AG10803 (cell line): Measurements from ENCODE around the gene SLC6A16.
"Not testable (repeated sequence)": the region's sequence is repeated elsewhere in the genome, so short reads cannot be mapped to it uniquely, and the experiment has no call there.

Experiments
- DNase-seq: peaks from one replicate; pipeline ENCODE4 v3.0.0; 2010; ENCODE audit warnings: low read depth
- H3K4me3 ChIP-seq: 2 replicates; pipeline ENCODE4 v1.5.1; 2011; ENCODE audit warnings: mild to moderate bottlenecking, low read length, control low read depth
- TF ChIP-seq, protein P1 (sequence below): conservative IDR thresholded peaks from 2 replicates; pipeline ENCODE4 v1.5.1; 2011; ENCODE audit warnings: mild to moderate bottlenecking, low read length, control low read depth, inconsistent platforms

The SLC6A16 gene

DNA sequence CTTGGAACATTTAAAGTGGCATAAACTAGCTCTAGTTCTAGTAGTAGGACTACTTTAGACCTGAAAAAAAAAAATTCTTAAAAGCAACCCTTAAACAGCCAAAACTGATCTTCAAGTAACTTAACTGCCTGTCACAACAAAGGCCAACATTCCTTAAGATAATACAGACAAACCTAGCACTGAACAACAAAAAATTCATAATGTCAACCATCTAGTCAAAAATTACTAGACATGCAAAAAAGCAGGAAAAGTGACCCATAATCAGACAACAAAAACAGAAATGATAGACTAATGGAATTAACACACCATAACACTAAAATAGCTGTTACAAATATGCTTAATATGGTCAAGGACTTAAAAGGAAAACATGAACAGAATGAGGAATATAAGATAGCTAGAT is 6.7 kb downstream of the SLC6A16 start:
- TF ChIP-seq, protein P1, sequence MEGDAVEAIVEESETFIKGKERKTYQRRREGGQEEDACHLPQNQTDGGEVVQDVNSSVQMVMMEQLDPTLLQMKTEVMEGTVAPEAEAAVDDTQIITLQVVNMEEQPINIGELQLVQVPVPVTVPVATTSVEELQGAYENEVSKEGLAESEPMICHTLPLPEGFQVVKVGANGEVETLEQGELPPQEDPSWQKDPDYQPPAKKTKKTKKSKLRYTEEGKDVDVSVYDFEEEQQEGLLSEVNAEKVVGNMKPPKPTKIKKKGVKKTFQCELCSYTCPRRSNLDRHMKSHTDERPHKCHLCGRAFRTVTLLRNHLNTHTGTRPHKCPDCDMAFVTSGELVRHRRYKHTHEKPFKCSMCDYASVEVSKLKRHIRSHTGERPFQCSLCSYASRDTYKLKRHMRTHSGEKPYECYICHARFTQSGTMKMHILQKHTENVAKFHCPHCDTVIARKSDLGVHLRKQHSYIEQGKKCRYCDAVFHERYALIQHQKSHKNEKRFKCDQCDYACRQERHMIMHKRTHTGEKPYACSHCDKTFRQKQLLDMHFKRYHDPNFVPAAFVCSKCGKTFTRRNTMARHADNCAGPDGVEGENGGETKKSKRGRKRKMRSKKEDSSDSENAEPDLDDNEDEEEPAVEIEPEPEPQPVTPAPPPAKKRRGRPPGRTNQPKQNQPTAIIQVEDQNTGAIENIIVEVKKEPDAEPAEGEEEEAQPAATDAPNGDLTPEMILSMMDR, result no peak
- no peak for DNase-seq
- no peak overlapping the region for H3K4me3 ChIP-seq

DNA sequence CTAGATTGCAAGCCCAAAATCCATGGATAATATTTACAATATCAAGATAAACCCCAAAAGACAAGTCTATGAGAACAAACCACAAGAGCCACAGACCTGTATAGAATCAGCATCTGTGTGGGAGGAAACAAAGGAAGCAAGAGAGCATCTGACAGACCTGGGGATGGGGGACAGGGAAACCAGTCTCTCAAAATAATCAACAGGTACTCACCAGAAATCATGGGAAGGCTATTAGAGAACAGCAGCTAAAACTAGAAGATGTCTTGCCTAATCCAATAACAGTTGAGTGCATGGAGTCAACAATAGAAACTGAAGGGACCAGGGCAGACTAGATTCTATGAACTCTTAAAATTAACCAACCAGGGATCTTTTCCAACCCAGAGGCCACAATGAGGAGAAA is 8.7 kb downstream of the SLC6A16 start:
- DNase-seq, result no peak
- no peak overlapping the region for H3K4me3 ChIP-seq
- TF ChIP-seq, protein P1, result no peak

DNA sequence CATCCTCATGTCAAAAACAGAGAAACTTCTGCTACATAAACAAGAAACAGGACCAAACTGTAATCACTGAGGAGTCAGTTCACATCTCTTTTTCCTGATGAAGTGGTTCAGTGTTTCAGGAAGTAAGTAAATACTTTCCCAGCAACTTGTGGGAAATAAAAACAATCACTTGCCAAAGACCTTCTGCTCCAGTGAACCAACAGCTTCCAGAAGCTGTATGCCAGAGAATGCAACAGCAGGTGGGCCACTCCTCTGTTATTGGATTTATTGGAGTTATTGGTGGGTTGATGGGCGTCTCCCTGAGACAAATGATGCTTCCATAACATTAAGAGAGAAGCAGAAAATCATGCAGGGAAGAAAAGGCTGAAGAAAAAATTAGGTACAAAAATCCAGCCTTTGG is 9.9 kb downstream of the SLC6A16 start:
- no peak overlapping the region for H3K4me3 ChIP-seq
- no peak for DNase-seq
- TF ChIP-seq, protein P1, result no peak

DNA sequence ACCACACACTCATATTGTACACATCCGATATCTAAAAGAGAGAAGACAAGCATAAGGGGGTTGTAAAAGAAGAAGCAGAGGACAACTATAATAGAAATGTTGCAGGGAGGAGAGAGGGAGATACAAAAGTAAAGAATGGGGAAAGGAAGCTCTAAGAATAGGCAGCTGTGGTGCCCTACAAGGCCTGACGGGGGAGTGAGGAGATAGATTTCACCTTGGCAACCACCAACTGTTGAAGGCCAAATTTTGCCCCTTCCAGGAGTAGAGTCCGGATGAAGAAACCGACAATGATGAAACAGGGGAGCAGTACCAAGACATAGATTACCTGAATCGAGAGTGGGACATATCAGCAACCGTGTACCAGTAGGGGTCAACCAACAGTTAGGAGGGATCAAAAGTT is 15.9 kb downstream of the SLC6A16 start:
- no peak overlapping the region for H3K4me3 ChIP-seq
- DNase-seq, result no peak
- TF ChIP-seq, protein P1, result no peak

DNA sequence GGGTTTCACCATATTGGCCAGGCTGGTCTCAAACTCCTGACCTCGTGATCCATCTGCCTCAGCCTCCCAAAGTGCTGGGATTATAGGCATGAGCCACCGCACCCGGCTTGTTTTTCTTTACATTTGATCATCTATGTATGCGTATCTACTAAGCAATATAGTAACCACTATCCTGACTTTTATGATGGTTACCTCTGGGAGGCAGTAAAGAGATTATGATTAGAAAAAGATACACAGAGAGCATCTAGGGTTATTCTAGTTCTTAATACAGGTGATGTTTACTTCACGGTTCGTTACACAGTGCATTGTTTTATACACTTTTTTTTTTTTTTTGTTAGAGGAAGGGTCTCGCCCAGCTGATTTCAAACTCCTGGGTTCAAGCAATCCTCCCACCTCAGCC is 18.3 kb downstream of the SLC6A16 start:
- DNase-seq, H3K4me3 ChIP-seq: not testable (repeated sequence)

DNA sequence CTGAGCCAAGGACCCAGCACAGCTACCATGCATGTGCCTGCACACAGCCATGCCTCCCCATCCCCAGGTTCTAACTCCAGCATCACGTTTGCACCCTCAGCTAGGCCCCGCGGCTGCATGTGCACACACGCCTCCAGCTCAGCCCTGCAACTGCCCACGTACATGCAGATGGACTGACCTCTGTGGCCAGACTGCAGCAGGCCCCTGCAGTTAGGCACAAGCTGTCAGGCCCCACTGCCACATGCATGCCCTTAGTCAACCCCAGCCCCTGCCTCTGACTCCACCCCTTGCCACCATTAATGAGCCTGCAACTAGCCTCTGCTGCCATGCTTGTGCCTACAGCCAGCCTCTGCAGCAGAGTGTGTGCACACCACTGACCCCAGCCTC is 23.1 kb downstream of the SLC6A16 start:
- H3K4me3 ChIP-seq, result no peak overlapping the region
- no peak for DNase-seq
- TF ChIP-seq, protein P1, result no peak

DNA sequence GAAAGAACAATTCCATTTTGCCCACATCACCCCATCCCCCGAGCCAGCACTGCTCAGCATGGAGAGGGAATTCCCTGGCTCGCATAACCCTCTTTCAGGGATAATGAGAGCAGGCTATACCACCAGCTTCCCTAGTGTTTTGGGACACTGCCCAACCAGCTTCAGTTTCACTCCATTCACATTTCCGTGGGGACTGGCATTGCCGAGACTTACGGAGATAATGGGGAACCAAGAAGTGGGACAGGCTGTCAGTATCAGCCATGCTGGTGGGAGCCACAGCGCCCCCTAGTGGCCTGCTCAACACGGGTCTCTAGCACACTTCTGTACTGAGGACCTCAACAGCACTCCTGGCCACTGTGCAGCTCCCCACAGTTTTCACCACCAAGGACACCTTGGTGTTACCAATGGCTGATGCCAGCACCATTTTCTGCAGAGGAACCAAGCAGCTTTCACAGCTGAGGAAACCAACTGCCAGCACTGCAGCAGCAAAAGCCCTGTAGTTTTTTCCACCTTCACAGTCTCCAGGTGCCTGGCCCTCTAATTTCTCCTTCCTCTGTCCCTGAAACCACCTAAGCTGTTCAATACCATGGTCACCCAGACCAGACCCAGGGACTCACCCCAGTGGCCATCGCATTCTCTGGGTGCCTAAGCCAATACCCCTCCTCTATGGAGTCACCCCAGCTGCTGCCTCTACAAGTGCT is 23.7 kb downstream of the SLC6A16 start:
- TF ChIP-seq, protein P1, result peak; percentile 80
- DNase-seq, result peak; percentile 39
- H3K4me3 ChIP-seq, result no peak overlapping the region

DNA sequence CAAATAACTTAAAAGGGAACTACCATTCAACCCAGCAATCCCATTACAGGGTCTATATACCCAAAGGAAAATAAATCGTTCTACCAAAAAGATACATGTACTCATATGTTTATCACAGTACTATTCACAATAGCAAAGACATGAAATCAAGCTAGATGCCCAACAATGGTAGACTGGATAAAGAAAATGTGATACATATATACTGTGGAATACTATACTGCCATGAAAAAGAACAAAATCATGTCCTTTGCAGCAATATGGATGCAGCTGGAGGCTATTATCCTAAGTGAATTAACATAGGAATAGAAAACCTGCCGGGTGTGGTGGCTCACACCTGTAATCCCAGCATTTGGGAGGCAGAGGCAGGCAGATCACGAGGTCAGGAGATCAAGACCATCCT is 26.3 kb downstream of the SLC6A16 start:
- not testable (repeated sequence) for DNase-seq, H3K4me3 ChIP-seq
